PC-3 (cell line): ENCODE results near the gene CES3.
A peak's percentile ranks its signal among the peaks of the same experiment; 100 is the strongest.

ENCODE experiments used
- CTCF ChIP-seq: fragments of 300-600 bp; sonication (generic); conservative IDR thresholded peaks from 2 replicates; pipeline ENCODE4 v1.5.1; 2017; ENCODE audit warnings: antibody characterized with exemption, low read depth, mild to moderate bottlenecking, low read length
- EZH2 ChIP-seq: fragments of 300-600 bp; sonication (generic); IDR thresholded peaks from one replicate; pipeline ENCODE4 v1.6.1; 2017; ENCODE audit warnings: antibody characterized with exemption, mild to moderate bottlenecking, low read length; ENCODE audit not compliant: unreplicated experiment
- EZH2phosphoT487 ChIP-seq: fragments of 300-600 bp; sonication (generic); IDR thresholded peaks from 2 replicates; pipeline ENCODE4 v1.6.1; 2018; ENCODE audit warnings: mild to moderate bottlenecking, antibody characterized with exemption, low read length, borderline replicate concordance

- TF ChIP-seq CTCF (no peak), EZH2 (peak; percentile 69), EZH2phosphoT487 (no peak)
Measured at GRCh38 chr16:66925322-66925840, 35.7 kb upstream of the CES3 start, which contains the start of gene RRAD.
